K562 (cell line): ENCODE measurements around the gene HDGFL1. TPM values are rescaled to one million over a fixed set of nuclear protein-coding genes. Genes with fewer than 3 reads are reported as not detected.

Experiments
- ATAC-seq: fragments of 200-7000 bp; cut with Tn5 transposase; 3 replicates; pipeline ENCODE4 v1.9.1; 2020; ENCODE audit warnings: moderate library complexity
- BruUV-seq: library from RNA; stranded (reverse); fragments of 400-500 nt; replicated peaks from 2 replicates; lab custom pipeline; 2021; lab: Mats Ljungman, UMichigan
- CTCF ChIA-PET: fragments of 300-600 bp; formaldehyde crosslinking; extraction: SDS; loops from one replicate; lab custom pipeline; 2021; ENCODE audit warnings: low intra/inter-chr PET ratio; lab: Yijun Ruan, JAX
- POLR2A ChIA-PET: fragments of 300-600, 350-650 bp; sonication (Branson Sonifier 250); formaldehyde crosslinking; extraction: SDS; loops from one replicate; lab custom pipeline; 2021; ENCODE audit warnings: antibody characterized with exemption, inconsistent platforms; lab: Yijun Ruan, JAX
- DNase-seq, 4 experiments: peaks; one replicate each; pipeline versions ENCODE4 v3.0.0 to v3.0.0-alpha.2; 2011 to 2018; ENCODE audit warnings: low spot score in 3 of 4, mixed read lengths in 3 of 4; ENCODE audit errors: extremely low read depth in 1 of 4
- FAIRE-seq: peaks from 2 replicates; lab custom pipeline; 2011; peaks lifted over from hg19 to GRCh38; lab: Jason Lieb, UNC
- H2AFZ ChIP-seq: 2 replicates; pipeline ENCODE4 v1.6.0; 2011; ENCODE audit warnings: low read depth, low read length, control low read depth, inconsistent platforms
- H3K27ac ChIP-seq: fragments of 200-600 bp; 3 replicates; pipeline ENCODE4 v1.8.0; 2011; ENCODE audit warnings: low read depth, mild to moderate bottlenecking, control low read depth, inconsistent platforms, low read length, moderate library complexity, mixed read lengths; ENCODE audit errors: extremely low read depth
- H3K27me3 ChIP-seq, 2 experiments: fragments of 300-600 bp in 1 of 2; 2 replicates in 1 of 2; 3 replicates in 1 of 2; pipeline versions ENCODE4 v1.6.0 to v1.8.0; 2011; ENCODE audit warnings: inconsistent platforms in 2 of 2, low read length in 2 of 2, mild to moderate bottlenecking in 1 of 2, mixed read lengths in 1 of 2, moderate library complexity in 1 of 2; ENCODE audit not compliant: control insufficient read depth in 2 of 2, insufficient read depth in 2 of 2
- H3K36me3 ChIP-seq: fragments of 300-600 bp; 3 replicates; pipeline ENCODE4 v1.8.0; 2011; ENCODE audit warnings: mild to moderate bottlenecking, low read length, inconsistent platforms; ENCODE audit not compliant: control insufficient read depth, insufficient read depth
- H3K4me1 ChIP-seq, 2 experiments: fragments of 200-600 bp in 1 of 2; replicated peaks in 1 of 2; 2 replicates in 1 of 2; 3 replicates in 1 of 2; pipeline versions ENCODE4 v1.5.1 to v1.8.0; 2011; ENCODE audit warnings: inconsistent platforms in 2 of 2, low read length in 2 of 2, mild to moderate bottlenecking in 1 of 2, mixed read lengths in 1 of 2, moderate library complexity in 1 of 2; ENCODE audit not compliant: control insufficient read depth in 2 of 2, insufficient read depth in 2 of 2
- H3K4me2 ChIP-seq: 2 replicates; pipeline ENCODE4 v1.6.1; 2011; ENCODE audit warnings: low read length, control low read depth, inconsistent platforms, mixed read lengths; ENCODE audit not compliant: insufficient read depth
- H3K4me3 ChIP-seq: fragments of 200-600 bp; sonication (generic), shearing (Covaris generic); 2 replicates; pipeline ENCODE4 v1.5.1; 2016; ENCODE audit warnings: control low read depth, inconsistent platforms
- H3K79me2 ChIP-seq: fragments of 200-600 bp; 3 replicates; pipeline ENCODE4 v1.8.0; 2011; ENCODE audit warnings: low read length, inconsistent platforms; ENCODE audit not compliant: control insufficient read depth, insufficient read depth
- H3K9ac ChIP-seq, 2 experiments: 2 replicates each; pipeline versions ENCODE4 v1.6.0 to v1.6.1; 2011; ENCODE audit warnings: low read depth in 2 of 2, low read length in 2 of 2, control low read depth in 1 of 2, inconsistent platforms in 1 of 2, mild to moderate bottlenecking in 1 of 2, mixed read lengths in 1 of 2; ENCODE audit not compliant: insufficient read depth in 1 of 2
- H3K9me1 ChIP-seq: one replicate; pipeline ENCODE4 v1.6.0; 2011; ENCODE audit warnings: inconsistent platforms, mild to moderate bottlenecking, low read length, moderate library complexity; ENCODE audit not compliant: control insufficient read depth, insufficient read depth
- H3K9me3 ChIP-seq: replicated peaks from 2 replicates; pipeline ENCODE4 v1.5.1; 2011; ENCODE audit warnings: low read depth, low read length, inconsistent platforms; ENCODE audit not compliant: control insufficient read depth, insufficient read depth
- H4K20me1 ChIP-seq: replicated peaks from 2 replicates; pipeline ENCODE4 v1.6.1; 2011; ENCODE audit warnings: low read length, inconsistent platforms, mixed read lengths; ENCODE audit not compliant: control insufficient read depth, insufficient read depth
- BRF1 ChIP-seq: IDR thresholded peaks from 3 replicates; pipeline ENCODE4 v1.6.1; 2011; ENCODE audit warnings: borderline replicate concordance, mild to moderate bottlenecking; ENCODE audit not compliant: insufficient read length; ENCODE audit errors: extremely low read depth
- E2F3 ChIP-seq: fragments of 250-450 bp; sonication (Bioruptor Pico); IDR thresholded peaks from 2 replicates; pipeline ENCODE4 v1.4.0; 2020; ENCODE audit warnings: mild to moderate bottlenecking
- LEF1 ChIP-seq: fragments of 450-650 bp; IDR thresholded peaks from 2 replicates; pipeline ENCODE4 v1.6.1; 2016; ENCODE audit warnings: mild to moderate bottlenecking
- PHF21A ChIP-seq: fragments of 450-650 bp; IDR thresholded peaks from 2 replicates; pipeline ENCODE4 v1.6.1; 2017; ENCODE audit warnings: low read depth, borderline replicate concordance
- ZHX1 ChIP-seq: fragments of 150-350 bp; conservative IDR thresholded peaks from 2 replicates; pipeline ENCODE4 v1.6.1; 2014; ENCODE audit warnings: low read length
- WGBS: fragments of 100-300 bp; shearing (Covaris generic); methylation state at CpG from one replicate; pipeline ENCODE4 v1.1.6; 2016; ENCODE audit warnings: low coverage, mixed read lengths; ENCODE audit not compliant: insufficient coverage; ENCODE audit errors: missing lambda C conversion rate; 5-methylcytosine and 5-hydroxymethylcytosine counted together
- in situ Hi-C: fragments of 300-500 bp; cut with MboI; formaldehyde crosslinking; loops from 4 replicates; pipeline ENCODE4 v1.15.0; 2018; ENCODE audit warnings: inconsistent platforms, mixed read lengths
- intact Hi-C: fragments of 100-400 bp; cut with micrococcal nuclease; formaldehyde crosslinking; loops from 2 replicates; pipeline ENCODE4 v1.14.2; 2022
- polyA plus RNA-seq, 8 experiments: library from polyadenylated mRNA; depleted of rRNA in 4 of 8; stranded (reverse) in 5 of 8; unstranded in 3 of 8; fragments of >200 nt; fragmentation: Nextera tagmentation in 2 of 8; fragmentation: Illumina TruSeq in 1 of 8; extraction: Ambion mirVana in 2 of 8; extraction: Trizol in 1 of 8; gene quantifications; 2 replicates each; pipeline versions ENCODE4 v1.2.1 to v1.2.3, GENCODE V29; 2011 to 2014; ENCODE audit warnings: inconsistent platforms in 1 of 8, missing spikeins in 1 of 8
- total RNA-seq, 7 experiments: library from RNA; depleted of rRNA in 6 of 7; stranded (reverse); fragments of >200 nt in 6 of 7; fragmentation: Illumina TruSeq in 2 of 7; extraction: Trizol in 2 of 7; gene quantifications; 2 replicates each; pipeline versions ENCODE4 v1.2.1 to v1.2.3, GENCODE V29; 2011 to 2021; ENCODE audit warnings: low replicate concordance in 1 of 7

Gene HDGFL1
- total and polyA plus RNA-seq, 9 of the 15 experiments (the other 6 are each of a cell fraction or from before 2014, with no cell fraction given), result 0.04 to 0.64 (median 0.28) TPM

- no peak overlapping the region for H3K9ac ChIP-seq
- BruUV-seq, result no TSS peak
- POLR2A ChIA-PET, result no interaction called here
- H3K9me1 ChIP-seq, result no peaks in the 10 kb centered on the region
- H3K27me3 ChIP-seq, result no peaks in the 10 kb centered on the region
- H3K4me1 ChIP-seq, result no peaks in the 10 kb centered on the region
- TF ChIP-seq LEF1 (no peak), BRF1 (no peak), ZHX1 (no peak), PHF21A (no peak), E2F3 (CRISPR knock-in tag) (no peak)
- TF ChIP-seq, all 486 proteins: peak for 0
- Histone ChIP-seq H2AFZ (no peak overlapping the region), H3K9me3 (no peaks in the 10 kb centered on the region; the same call in 1 of the 2 replicates), H3K4me2 (no peak overlapping the region), H4K20me1 (no peaks in the 10 kb centered on the region), H3K36me3 (no peaks in the 10 kb centered on the region), H3K27ac (no peak overlapping the region), H3K4me3 (no peak overlapping the region), H3K79me2 (no peaks in the 10 kb centered on the region)
- FAIRE-seq, result no peak
- no peak for DNase-seq
- in situ Hi-C loops (no loop called here), intact Hi-C loops (no loop called here)
- 2% methylated on average over 3 of the region's 3 CpGs for WGBS
- ATAC-seq, result no peak
- CTCF ChIA-PET, result no interaction called here
Observed at GRCh38 chr6:22593895-22594294, 24.5 kb downstream of the HDGFL1 start.
